Smooth muscle cell (in vitro differentiated cells): Measurements from ENCODE around the gene ARHGAP26. TPM values are rescaled to one million over a fixed set of nuclear protein-coding genes. Genes with fewer than 3 reads are reported as not detected.
A peak's percentile ranks its signal among the peaks of the same experiment; 100 is the strongest.

Experiments used
- DNase-seq: peaks from one replicate; lab custom pipeline; 2025; ENCODE audit not compliant: unreplicated experiment; lab: John Stamatoyannopoulos, UW
- H2AFZ ChIP-seq: fragments of 200-600 bp; sonication (generic); 2 replicates; pipeline ENCODE4 v1.6.0; 2016; ENCODE audit warnings: antibody characterized with exemption, low read depth, mild to moderate bottlenecking
- H3F3A ChIP-seq: fragments of 200-600 bp; sonication (generic); 2 replicates; pipeline ENCODE4 v1.6.0; 2017; ENCODE audit warnings: antibody characterized with exemption, low read depth
- H3K27ac ChIP-seq: fragments of 200-600 bp; sonication (generic); 2 replicates; pipeline ENCODE4 v1.5.1; 2016; ENCODE audit warnings: low read depth, mild to moderate bottlenecking
- H3K27me3 ChIP-seq: fragments of 200-600 bp; sonication (generic); 2 replicates; pipeline ENCODE4 v1.6.1; 2016; ENCODE audit warnings: low read depth, mild to moderate bottlenecking
- H3K36me3 ChIP-seq: fragments of 200-600 bp; sonication (generic); 2 replicates; pipeline ENCODE4 v1.5.1; 2016; ENCODE audit warnings: low read depth
- H3K4me1 ChIP-seq: fragments of 200-600 bp; sonication (generic); 2 replicates; pipeline ENCODE4 v1.5.1; 2016; ENCODE audit warnings: low read depth
- H3K4me2 ChIP-seq: fragments of 200-600 bp; sonication (generic); 2 replicates; pipeline ENCODE4 v1.6.0; 2016; ENCODE audit warnings: mild to moderate bottlenecking
- H3K4me3 ChIP-seq: fragments of 200-600 bp; sonication (generic); 2 replicates; pipeline ENCODE4 v1.5.1; 2016; ENCODE audit warnings: mild to moderate bottlenecking
- H3K79me2 ChIP-seq: fragments of 200-600 bp; sonication (generic); 2 replicates; pipeline ENCODE4 v1.6.0; 2016; ENCODE audit warnings: low read depth, mild to moderate bottlenecking
- H3K9ac ChIP-seq: fragments of 200-600 bp; sonication (generic); 2 replicates; pipeline ENCODE4 v1.6.0; 2016; ENCODE audit warnings: low read depth
- H3K9me3 ChIP-seq: fragments of 200-600 bp; sonication (generic); replicated peaks from 2 replicates; pipeline ENCODE4 v1.5.1; 2016; ENCODE audit warnings: low read depth
- H4K20me1 ChIP-seq: fragments of 200-600 bp; sonication (generic); 2 replicates; pipeline ENCODE4 v1.6.0; 2016; ENCODE audit warnings: low read depth
- WGBS: methylation state at CpG from one replicate; pipeline ENCODE4 v1.1.7; 2016; ENCODE audit warnings: low lambda C conversion rate; 5-methylcytosine and 5-hydroxymethylcytosine counted together
- polyA plus RNA-seq: library from polyadenylated mRNA; unstranded; fragments of >200 nt; fragmentation: Nextera tagmentation; extraction: Ambion mirVana; gene quantifications from 2 replicates; pipeline ENCODE4 v1.2.1, GENCODE V29; 2016
- total RNA-seq: library from RNA; depleted of rRNA; stranded (reverse); fragments of >200 nt; gene quantifications from 2 replicates; pipeline ENCODE4 v1.2.3, GENCODE V29; 2014
- TF ChIP-seq, protein P1 (sequence below): fragments of 200-600 bp; sonication (generic); IDR thresholded peaks from 2 replicates; pipeline ENCODE4 v1.5.1; 2017; ENCODE audit warnings: borderline replicate concordance, mild to moderate bottlenecking, antibody characterized with exemption; ENCODE audit not compliant: insufficient read depth, poor library complexity, severe bottlenecking

ARHGAP26 gene
- total and polyA plus RNA-seq, 2 experiments from 2014 or later = 2.2 to 5.1 TPM

- Histone ChIP-seq H3K9ac (no peak overlapping the region), H3K4me1 (no peaks in the 10 kb centered on the region), H3K9me3 (no peaks in the 10 kb centered on the region), H3K79me2 (no peaks in the 10 kb centered on the region), H3F3A (peaks cover 4% of the 10 kb centered on the region), H3K4me2 (no peak overlapping the region), H3K27me3 (no peaks in the 10 kb centered on the region), H4K20me1 (no peaks in the 10 kb centered on the region), H3K36me3 (no peaks in the 10 kb centered on the region), H2AFZ (no peak overlapping the region), H3K4me3 (no peak overlapping the region), H3K27ac (no peak overlapping the region)
- DNase-seq = no peak
- TF ChIP-seq, protein P1, sequence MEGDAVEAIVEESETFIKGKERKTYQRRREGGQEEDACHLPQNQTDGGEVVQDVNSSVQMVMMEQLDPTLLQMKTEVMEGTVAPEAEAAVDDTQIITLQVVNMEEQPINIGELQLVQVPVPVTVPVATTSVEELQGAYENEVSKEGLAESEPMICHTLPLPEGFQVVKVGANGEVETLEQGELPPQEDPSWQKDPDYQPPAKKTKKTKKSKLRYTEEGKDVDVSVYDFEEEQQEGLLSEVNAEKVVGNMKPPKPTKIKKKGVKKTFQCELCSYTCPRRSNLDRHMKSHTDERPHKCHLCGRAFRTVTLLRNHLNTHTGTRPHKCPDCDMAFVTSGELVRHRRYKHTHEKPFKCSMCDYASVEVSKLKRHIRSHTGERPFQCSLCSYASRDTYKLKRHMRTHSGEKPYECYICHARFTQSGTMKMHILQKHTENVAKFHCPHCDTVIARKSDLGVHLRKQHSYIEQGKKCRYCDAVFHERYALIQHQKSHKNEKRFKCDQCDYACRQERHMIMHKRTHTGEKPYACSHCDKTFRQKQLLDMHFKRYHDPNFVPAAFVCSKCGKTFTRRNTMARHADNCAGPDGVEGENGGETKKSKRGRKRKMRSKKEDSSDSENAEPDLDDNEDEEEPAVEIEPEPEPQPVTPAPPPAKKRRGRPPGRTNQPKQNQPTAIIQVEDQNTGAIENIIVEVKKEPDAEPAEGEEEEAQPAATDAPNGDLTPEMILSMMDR = no peak
These were observed 236.3 kb downstream of the ARHGAP26 start for GRCh38 chr5:143006501-143006900.

DNA sequence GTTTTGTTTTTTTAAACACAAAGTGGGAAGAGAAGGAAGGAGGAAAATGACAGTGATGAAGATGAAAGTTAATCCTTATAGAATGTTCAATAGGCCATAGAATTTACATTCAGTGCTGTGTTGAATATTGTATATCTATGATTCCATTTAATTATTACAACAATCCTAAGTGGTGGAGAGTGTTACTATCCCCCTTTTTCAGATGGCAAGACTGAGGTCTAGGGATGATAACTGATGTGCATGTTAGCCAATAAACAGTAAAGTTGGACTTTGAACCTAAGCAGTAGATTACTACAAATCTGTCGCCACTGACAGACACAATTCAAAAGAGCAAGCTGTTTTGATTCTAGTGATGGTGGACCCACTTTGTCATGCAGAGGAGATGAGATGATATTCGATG lies 237.9 kb downstream of the ARHGAP26 start:
- peak overlapping the region; percentile 34 for H3K9ac ChIP-seq
- no peaks in the 10 kb centered on the region for H3F3A ChIP-seq
- no peak overlapping the region for H3K4me3 ChIP-seq
- no peak for DNase-seq
- no peaks in the 10 kb centered on the region for H3K27me3 ChIP-seq
- no peak overlapping the region for H2AFZ ChIP-seq
- H3K4me2 ChIP-seq = no peak overlapping the region
- H3K36me3 ChIP-seq = no peaks in the 10 kb centered on the region
- H3K4me1 ChIP-seq = no peaks in the 10 kb centered on the region
- H3K9me3 ChIP-seq = no peaks in the 10 kb centered on the region
- H3K79me2 ChIP-seq = no peaks in the 10 kb centered on the region
- no peaks in the 10 kb centered on the region for H4K20me1 ChIP-seq
- TF ChIP-seq, protein P1 = no peak
- peak overlapping the region; percentile 90 for H3K27ac ChIP-seq
- WGBS = 90% methylated on average over 2 of the region's 2 CpGs

DNA sequence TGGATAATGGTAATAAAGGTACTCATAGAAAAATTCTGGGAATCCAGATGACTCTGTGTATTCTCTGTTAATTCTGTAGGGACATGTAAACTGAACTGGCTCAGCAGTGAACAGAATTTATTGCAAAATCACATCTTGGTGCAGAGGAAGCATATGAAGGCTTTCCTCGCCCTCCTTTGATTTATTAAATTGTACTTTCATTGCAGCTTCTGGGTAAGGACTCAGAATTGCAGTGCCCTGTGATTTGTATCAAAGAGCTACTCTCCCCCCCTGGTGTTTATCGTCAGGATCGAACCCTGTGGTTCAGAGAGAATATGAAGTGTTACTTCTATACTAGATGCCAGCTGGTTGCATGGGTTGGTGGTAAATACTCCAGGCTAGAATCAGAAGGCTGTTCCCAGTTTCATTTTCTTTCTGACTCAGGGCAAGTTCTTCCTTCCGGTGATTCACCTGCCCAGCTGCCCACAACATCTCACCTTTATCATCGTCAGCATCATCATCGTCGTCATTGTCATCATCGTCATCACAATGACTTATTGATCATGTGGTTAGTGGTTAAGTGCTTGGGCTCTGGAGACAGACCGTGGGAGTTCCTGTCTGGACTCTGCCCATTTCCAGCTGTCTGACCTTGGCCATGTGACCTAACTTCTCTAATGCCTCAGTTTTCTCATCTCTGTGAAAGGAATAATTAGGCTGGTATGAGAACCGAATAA lies 238.8 kb downstream of the ARHGAP26 start:
- no peak for DNase-seq
- peak overlapping the region; percentile 71 for H3K9ac ChIP-seq
- H3K9me3 ChIP-seq = no peaks in the 10 kb centered on the region
- no peaks in the 10 kb centered on the region for H3K79me2 ChIP-seq
- H3K27ac ChIP-seq = peak overlapping the region; percentile 90
- TF ChIP-seq, protein P1 = no peak
- H3K4me3 ChIP-seq = no peak overlapping the region
- H3K27me3 ChIP-seq = no peaks in the 10 kb centered on the region
- no peak overlapping the region for H2AFZ ChIP-seq
- H3K4me2 ChIP-seq = peak overlapping the region; percentile 51
- H3K36me3 ChIP-seq = no peaks in the 10 kb centered on the region
- 53% methylated on average over 10 of the region's 10 CpGs for WGBS
- H3K4me1 ChIP-seq = no peaks in the 10 kb centered on the region
- H3F3A ChIP-seq = no peaks in the 10 kb centered on the region
- H4K20me1 ChIP-seq = no peaks in the 10 kb centered on the region

GRCh38 chr5:143010351-143010750 lies 240.2 kb downstream of the ARHGAP26 start:
- no peak overlapping the region for H3K4me3 ChIP-seq
- H3K4me1 ChIP-seq = no peaks in the 10 kb centered on the region
- no peaks in the 10 kb centered on the region for H3F3A ChIP-seq
- peak overlapping the region; percentile 90 for H3K27ac ChIP-seq
- no peaks in the 10 kb centered on the region for H4K20me1 ChIP-seq
- whole genome bisulfite sequencing = 83% methylated on average over 1 of the region's 1 CpG
- H3K36me3 ChIP-seq = no peaks in the 10 kb centered on the region
- no peak overlapping the region for H2AFZ ChIP-seq
- no peak for DNase-seq
- no peaks in the 10 kb centered on the region for H3K79me2 ChIP-seq
- TF ChIP-seq, protein P1 = no peak
- H3K9me3 ChIP-seq = no peaks in the 10 kb centered on the region
- H3K9ac ChIP-seq = peak overlapping the region; percentile 71
- H3K4me2 ChIP-seq = no peak overlapping the region
- H3K27me3 ChIP-seq = no peaks in the 10 kb centered on the region
